Activated effector memory CD4-positive, alpha-beta T cell treated with anti-CD3 and anti-CD28 coated beads, Interleukin-2, amount 50 U/mL, for 16 hours (primary cell): ENCODE measurements around the gene ALDH1L1.

ENCODE experiments used
- DNase-seq: peaks from one replicate; pipeline ENCODE4 v3.0.0-alpha.2; 2020

The ALDH1L1 gene

GRCh38 chr3:126116526-126116925 lies 63.9 kb downstream of the ALDH1L1 start:
- no peak for DNase-seq

GRCh38 chr3:126114443-126115386 lies 65.7 kb downstream of the ALDH1L1 start:
- DNase-seq, result peak; percentile 58

GRCh38 chr3:126113733-126114442 lies 66.5 kb downstream of the ALDH1L1 start:
- DNase-seq, result peak; percentile 62

- peak; percentile 60 for DNase-seq
Observed at GRCh38 chr3:126113238-126113555, 67.2 kb downstream of the ALDH1L1 start.

GRCh38 chr3:126112531-126113237 lies 67.7 kb downstream of the ALDH1L1 start:
- DNase-seq, result peak; percentile 55

- no peak for DNase-seq
Observed at GRCh38 chr3:126111566-126112475, 68.6 kb downstream of the ALDH1L1 start.

- DNase-seq, result peak; percentile 54
Observed at GRCh38 chr3:126111126-126111551, 69.2 kb downstream of the ALDH1L1 start.

- no peak for DNase-seq
Observed at GRCh38 chr3:126110431-126111125, 69.8 kb downstream of the ALDH1L1 start.

GRCh38 chr3:126109880-126110235 lies 70.5 kb downstream of the ALDH1L1 start:
- DNase-seq, result no peak

GRCh38 chr3:126109146-126109879 lies 71.1 kb downstream of the ALDH1L1 start:
- no peak for DNase-seq

- DNase-seq, result no peak
Observed at GRCh38 chr3:126108676-126109050, 71.7 kb downstream of the ALDH1L1 start.

- DNase-seq, result no peak
Observed at GRCh38 chr3:126107957-126108675, 72.3 kb downstream of the ALDH1L1 start.

GRCh38 chr3:126107203-126107939 lies 73.0 kb downstream of the ALDH1L1 start:
- DNase-seq, result peak; percentile 53

- DNase-seq, result no peak
Observed at GRCh38 chr3:126106336-126107202, 73.8 kb downstream of the ALDH1L1 start.

GRCh38 chr3:126105691-126106187 lies 74.6 kb downstream of the ALDH1L1 start:
- DNase-seq, result peak; percentile 50

GRCh38 chr3:126104742-126105605 lies 75.4 kb downstream of the ALDH1L1 start:
- DNase-seq, result no peak

- peak; percentile 39 for DNase-seq
Observed at GRCh38 chr3:126104028-126104635, 76.3 kb downstream of the ALDH1L1 start.
